HepG2 (cell line): ENCODE data around the gene NGRN. TPM values are rescaled to one million over a fixed set of nuclear protein-coding genes. Genes with fewer than 3 reads are reported as not detected.

Experiments used
- CEBPZ ChIP-seq: IDR thresholded peaks from 2 replicates; pipeline ENCODE4 v1.6.1; 2012; ENCODE audit warnings: low read length, improper control_type of control experiment
- DPF2 ChIP-seq: sonication (generic); formaldehyde crosslinking; IDR thresholded peaks from 2 replicates; pipeline ENCODE4 v1.4.0; 2020; ENCODE audit warnings: mild to moderate bottlenecking, low read depth, missing genetic modification reagents, borderline replicate concordance
- FOXC1 ChIP-seq: sonication (generic); formaldehyde crosslinking; IDR thresholded peaks from 2 replicates; pipeline ENCODE4 v1.8.0; 2022; ENCODE audit warnings: mild to moderate bottlenecking, missing genetic modification reagents, borderline replicate concordance
- FUBP1 ChIP-seq: sonication (generic); formaldehyde crosslinking; IDR thresholded peaks from 2 replicates; pipeline ENCODE4 v1.5.1; 2020; ENCODE audit warnings: missing genetic modification reagents, mild to moderate bottlenecking, borderline replicate concordance
- GATAD1 ChIP-seq: IDR thresholded peaks from 2 replicates; pipeline ENCODE4 v1.6.1; 2016; ENCODE audit warnings: missing genetic modification reagents, missing compliant biosample characterization
- GTF3A ChIP-seq: sonication (generic); formaldehyde crosslinking; conservative IDR thresholded peaks from 2 replicates; pipeline ENCODE4 v1.4.0; 2020; ENCODE audit warnings: mild to moderate bottlenecking, missing genetic modification reagents
- HIC2 ChIP-seq: sonication (generic); formaldehyde crosslinking; IDR thresholded peaks from 2 replicates; pipeline ENCODE4 v1.9.0; 2022; ENCODE audit warnings: low read depth, missing genetic modification reagents
- HMGXB4 ChIP-seq, 2 experiments: sonication (generic) in 1 of 2; formaldehyde crosslinking in 1 of 2; IDR thresholded peaks; 2 replicates each; pipeline versions ENCODE4 v1.4.0 to v1.6.1; 2018 to 2020; ENCODE audit warnings: missing genetic modification reagents in 2 of 2, borderline replicate concordance in 1 of 2, low read depth in 1 of 2, mild to moderate bottlenecking in 1 of 2, missing biosample characterization in 1 of 2
- HNRNPLL ChIP-seq: fragments of 200-400 bp; formaldehyde crosslinking; IDR thresholded peaks from 2 replicates; pipeline ENCODE4 v1.6.1; 2017; ENCODE audit warnings: mild to moderate bottlenecking, low read depth, low read length; ENCODE audit not compliant: poor library complexity, severe bottlenecking
- KLF12 ChIP-seq: sonication (generic); formaldehyde crosslinking; IDR thresholded peaks from 2 replicates; pipeline ENCODE4 v1.4.0; 2020; ENCODE audit warnings: missing genetic modification reagents, borderline replicate concordance
- MIER3 ChIP-seq: IDR thresholded peaks from 2 replicates; pipeline ENCODE4 v1.6.1; 2016; ENCODE audit warnings: missing compliant biosample characterization, borderline replicate concordance
- RELA ChIP-seq: sonication (generic); formaldehyde crosslinking; IDR thresholded peaks from 2 replicates; pipeline ENCODE4 v1.4.0; 2020; ENCODE audit warnings: missing genetic modification reagents
- REPIN1 ChIP-seq: sonication (generic); formaldehyde crosslinking; IDR thresholded peaks from 2 replicates; pipeline ENCODE4 v1.8.0; 2022; ENCODE audit warnings: missing genetic modification reagents, low read depth, mild to moderate bottlenecking, borderline replicate concordance
- SNRNP70 ChIP-seq: fragments of 200-400 bp; formaldehyde crosslinking; IDR thresholded peaks from 2 replicates; pipeline ENCODE4 v1.6.1; 2017; ENCODE audit warnings: mild to moderate bottlenecking, low read depth, low read length, moderate library complexity
- ZNF33A ChIP-seq: sonication (generic); formaldehyde crosslinking; IDR thresholded peaks from 2 replicates; pipeline ENCODE4 v1.5.1; 2020; ENCODE audit warnings: missing genetic modification reagents, mild to moderate bottlenecking, moderate library complexity, borderline replicate concordance
- ZNF44 ChIP-seq: sonication (generic); formaldehyde crosslinking; IDR thresholded peaks from 2 replicates; pipeline ENCODE4 v1.5.1; 2020; ENCODE audit warnings: mild to moderate bottlenecking, missing genetic modification reagents
- ZNF567 ChIP-seq: sonication (generic); formaldehyde crosslinking; IDR thresholded peaks from 2 replicates; pipeline ENCODE4 v1.8.1; 2023; ENCODE audit warnings: mild to moderate bottlenecking, missing genetic modification reagents, borderline replicate concordance
- ZNF605 ChIP-seq: sonication (generic); formaldehyde crosslinking; IDR thresholded peaks from 2 replicates; pipeline ENCODE4 v1.8.0; 2022; ENCODE audit warnings: mild to moderate bottlenecking, missing genetic modification reagents
- ZNF644 ChIP-seq: IDR thresholded peaks from 2 replicates; pipeline ENCODE4 v1.6.1; 2016; ENCODE audit warnings: low read depth
- ZSCAN20 ChIP-seq: sonication (generic); formaldehyde crosslinking; IDR thresholded peaks from 2 replicates; pipeline ENCODE4 v1.4.0; 2020; ENCODE audit warnings: missing genetic modification reagents, mild to moderate bottlenecking, borderline replicate concordance
- polyA plus RNA-seq, 8 experiments: library from polyadenylated mRNA; depleted of rRNA in 3 of 8; stranded (reverse) in 7 of 8; unstranded in 1 of 8; fragments of >200 nt; fragmentation: Illumina TruSeq in 4 of 8; extraction: Trizol in 4 of 8; gene quantifications; 2 replicates each; pipeline versions ENCODE4 v1.2.1 to v1.2.3, GENCODE V29; 2011 to 2016; ENCODE audit warnings: low read depth in 4 of 8, missing spikeins in 1 of 8, mixed read lengths in 1 of 8; ENCODE audit not compliant: insufficient read depth in 1 of 8
- total RNA-seq, 5 experiments: library from RNA; depleted of rRNA; stranded (reverse); fragments of >200 nt; fragmentation: Illumina TruSeq; extraction: Trizol; gene quantifications; 2 replicates each; pipeline ENCODE4 v1.2.3, GENCODE V29; 2016; ENCODE audit warnings: low read depth in 1 of 5

NGRN gene
- total and polyA plus RNA-seq, 2 of the 13 experiments (the other 11 are each of a cell fraction or from before 2014, with no cell fraction given), result 39.8 to 63.7 TPM

GRCh38 chr15:90249203-90249863 is 16.1 kb upstream of the NGRN start, which contains the start of gene TTLL13 (continued):
- TF ChIP-seq HMGXB4 (CRISPR knock-in tag; IDR thresholded peaks at IDR 0.05; ENCODE audit: borderline replicate concordance in 1 of 2, low read depth in 1 of 2) (0 out of 4 replicates have a peak, but pooled peaks of 1 of the 2 experiments have one; percentile 58), MIER3 (CRISPR knock-in tag) (no peak), ZNF33A (CRISPR knock-in tag) (no peak), RELA (no peak), FUBP1 (CRISPR knock-in tag) (no peak), KLF12 (no peak), REPIN1 (0 out of 2 replicates have a peak, but pooled peaks have one; percentile 21), HIC2 (no peak), GTF3A (no peak), ZNF644 (no peak), HNRNPLL (no peak), ZNF44 (CRISPR knock-in tag) (no peak), DPF2 (CRISPR knock-in tag) (no peak), ZNF605 (CRISPR knock-in tag) (peak; percentile 51; the same call in 1 of the 2 replicates), GATAD1 (no peak), CEBPZ (no peak), ZSCAN20 (CRISPR knock-in tag) (no peak), SNRNP70 (no peak), FOXC1 (no peak), ZNF567 (CRISPR knock-in tag) (0 out of 2 replicates have a peak, but pooled peaks have one; percentile 71)
